Activated naive CD4-positive, alpha-beta T cell treated with anti-CD3 and anti-CD28 coated beads, Interleukin-2, amount 50 U/mL, for 24 hours (primary cell): Measurements from ENCODE around the gene PEX5L.
A peak's percentile ranks its signal among the peaks of the same experiment; 100 is the strongest.

ENCODE experiments used
- H3K27ac Mint-ChIP-seq: one replicate; pipeline ENCODE4 v1.8.0; 2021; ENCODE audit warnings: mild to moderate bottlenecking, mixed read lengths
- H3K27me3 Mint-ChIP-seq: one replicate; pipeline ENCODE4 v1.8.0; 2021; ENCODE audit warnings: mixed read lengths
- H3K36me3 Mint-ChIP-seq: one replicate; pipeline ENCODE4 v1.8.0; 2021; ENCODE audit warnings: mixed read lengths
- H3K4me1 Mint-ChIP-seq: one replicate; pipeline ENCODE4 v1.8.0; 2021; ENCODE audit warnings: mixed read lengths
- H3K4me3 Mint-ChIP-seq: one replicate; pipeline ENCODE4 v1.8.0; 2021; ENCODE audit warnings: mild to moderate bottlenecking, mixed read lengths
- H3K9me3 Mint-ChIP-seq: one replicate; pipeline ENCODE4 v1.8.0; 2021; ENCODE audit warnings: mixed read lengths

PEX5L gene

DNA sequence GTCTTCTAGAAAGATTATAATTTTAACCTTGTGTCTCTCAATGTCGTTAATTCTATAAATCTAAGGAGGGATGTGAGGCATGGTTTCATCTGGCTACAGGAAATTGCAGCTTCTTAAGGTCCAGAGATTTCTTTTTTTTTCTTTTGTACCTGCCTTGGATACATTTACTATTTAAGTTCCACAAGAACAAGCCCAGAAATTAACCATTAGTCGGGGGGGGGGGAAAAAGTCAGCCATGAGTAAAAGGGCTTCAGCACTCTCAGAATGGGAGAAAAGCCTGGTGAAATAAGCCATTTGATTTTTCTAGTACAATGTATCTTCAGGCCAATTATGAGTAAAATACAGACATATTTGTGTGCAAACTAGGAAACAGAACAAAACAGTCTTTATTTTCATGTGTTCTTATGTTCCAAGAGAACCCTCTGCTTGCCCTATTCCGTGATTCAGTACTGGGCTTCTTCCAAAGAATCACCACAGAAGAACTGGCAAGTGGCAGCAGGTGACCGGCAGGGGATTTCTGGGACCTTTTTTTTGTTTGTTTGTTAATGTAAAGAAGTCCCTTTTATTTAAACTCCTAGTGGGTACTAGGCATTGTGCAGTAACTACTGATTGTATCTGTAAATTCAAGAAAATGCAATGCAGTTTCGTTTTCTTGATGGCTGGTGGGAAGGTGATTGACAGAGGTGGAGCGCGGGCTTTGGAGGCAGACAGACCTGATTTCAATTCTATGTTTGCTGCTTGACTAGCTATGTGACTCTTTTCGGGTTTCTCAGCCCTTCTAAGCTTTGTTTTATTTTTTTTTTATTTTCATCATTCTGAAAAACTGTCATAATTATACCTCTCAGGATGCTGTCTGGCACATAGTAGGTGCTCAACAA is 82.5 kb downstream of the PEX5L start:
- H3K36me3 Mint-ChIP-seq = no peaks in the 10 kb centered on the region
- no peak overlapping the region for H3K27ac Mint-ChIP-seq
- H3K9me3 Mint-ChIP-seq = no peaks in the 10 kb centered on the region
- H3K27me3 Mint-ChIP-seq = peaks cover 22% of the 10 kb centered on the region
- no peak overlapping the region for H3K4me3 Mint-ChIP-seq
- H3K4me1 Mint-ChIP-seq = no peaks in the 10 kb centered on the region

- Mint-ChIP-seq H3K36me3 (no peaks in the 10 kb centered on the region), H3K4me1 (no peaks in the 10 kb centered on the region), H3K27me3 (peaks cover 13% of the 10 kb centered on the region)
Observed at GRCh38 chr3:179950840-179951239, 85.9 kb downstream of the PEX5L start.

GRCh38 chr3:179949869-179950268 is 86.9 kb downstream of the PEX5L start:
- Mint-ChIP-seq H3K36me3 (no peaks in the 10 kb centered on the region), H3K4me3 (no peak overlapping the region), H3K27me3 (peaks cover 12% of the 10 kb centered on the region)

More at GRCh38 chr3:179950840-179951239, 85.9 kb downstream of the PEX5L start:
- H3K4me3 Mint-ChIP-seq = no peak overlapping the region
- no peaks in the 10 kb centered on the region for H3K9me3 Mint-ChIP-seq
- no peak overlapping the region for H3K27ac Mint-ChIP-seq

GRCh38 chr3:179949412-179949811 is 87.3 kb downstream of the PEX5L start:
- no peak overlapping the region for H3K27ac Mint-ChIP-seq
- H3K9me3 Mint-ChIP-seq = no peaks in the 10 kb centered on the region
- H3K27me3 Mint-ChIP-seq = peaks cover 12% of the 10 kb centered on the region
- no peaks in the 10 kb centered on the region for H3K36me3 Mint-ChIP-seq
- H3K4me3 Mint-ChIP-seq = no peak overlapping the region
- no peaks in the 10 kb centered on the region for H3K4me1 Mint-ChIP-seq

More at GRCh38 chr3:179949869-179950268, 86.9 kb downstream of the PEX5L start:
- H3K27ac Mint-ChIP-seq = no peak overlapping the region
- H3K4me1 Mint-ChIP-seq = no peaks in the 10 kb centered on the region
- no peaks in the 10 kb centered on the region for H3K9me3 Mint-ChIP-seq

DNA sequence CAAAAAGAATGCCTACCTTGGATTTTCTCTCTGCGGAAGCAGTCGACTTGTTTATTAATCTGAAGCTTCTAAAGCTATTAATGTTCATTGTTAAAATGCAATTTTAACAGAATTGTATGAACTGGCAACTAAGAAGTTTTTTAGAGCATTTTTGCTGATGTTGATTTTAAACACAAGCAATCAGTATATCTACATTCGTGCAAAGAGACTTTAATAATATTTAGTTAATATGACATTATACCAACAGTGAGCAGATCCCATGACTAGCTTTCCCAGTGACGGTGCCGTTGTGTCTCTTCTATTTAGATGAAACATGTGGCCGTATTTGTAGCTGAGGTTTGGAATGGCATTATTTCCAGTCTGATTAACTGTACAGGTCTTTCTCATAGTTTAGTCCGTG is 88.0 kb downstream of the PEX5L start:
- H3K4me3 Mint-ChIP-seq = no peak overlapping the region
- H3K27ac Mint-ChIP-seq = no peak overlapping the region
- H3K27me3 Mint-ChIP-seq = peaks cover 12% of the 10 kb centered on the region
- H3K36me3 Mint-ChIP-seq = no peaks in the 10 kb centered on the region
- no peaks in the 10 kb centered on the region for H3K9me3 Mint-ChIP-seq
- H3K4me1 Mint-ChIP-seq = no peaks in the 10 kb centered on the region

DNA sequence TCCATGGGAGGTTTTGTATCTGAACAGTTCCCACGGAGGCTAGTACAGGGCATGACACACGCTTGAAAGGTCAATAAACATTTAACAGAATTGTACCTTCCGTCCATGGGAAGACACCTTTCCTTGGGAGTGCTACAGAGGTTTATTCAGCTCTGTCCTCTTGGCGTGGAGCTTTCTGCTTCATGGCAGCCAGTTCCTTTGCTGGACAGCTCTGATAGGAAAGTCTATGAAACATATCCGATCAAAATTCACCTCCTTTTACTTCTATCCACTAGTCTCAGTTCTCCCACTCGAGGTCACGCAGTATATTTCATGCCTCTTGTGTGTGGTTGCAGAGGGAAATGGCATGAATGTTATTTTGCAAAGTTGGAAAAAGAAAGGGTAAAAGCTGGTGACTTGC is 91.2 kb downstream of the PEX5L start:
- peaks cover 4% of the 10 kb centered on the region for H3K27me3 Mint-ChIP-seq
- H3K36me3 Mint-ChIP-seq = no peaks in the 10 kb centered on the region
- no peak overlapping the region for H3K27ac Mint-ChIP-seq
- no peak overlapping the region for H3K4me3 Mint-ChIP-seq
- no peaks in the 10 kb centered on the region for H3K4me1 Mint-ChIP-seq
- no peaks in the 10 kb centered on the region for H3K9me3 Mint-ChIP-seq

- H3K27ac Mint-ChIP-seq = no peak overlapping the region
- H3K36me3 Mint-ChIP-seq = no peaks in the 10 kb centered on the region
- H3K4me1 Mint-ChIP-seq = no peaks in the 10 kb centered on the region
- H3K27me3 Mint-ChIP-seq = peaks cover 2% of the 10 kb centered on the region
- H3K9me3 Mint-ChIP-seq = no peaks in the 10 kb centered on the region
- no peak overlapping the region for H3K4me3 Mint-ChIP-seq
Observed at GRCh38 chr3:179943117-179943880, 93.4 kb downstream of the PEX5L start.

GRCh38 chr3:179942553-179943075 is 94.1 kb downstream of the PEX5L start:
- H3K4me3 Mint-ChIP-seq = peak overlapping the region; percentile 15
- H3K27ac Mint-ChIP-seq = no peak overlapping the region
- H3K9me3 Mint-ChIP-seq = peaks cover 4% of the 10 kb centered on the region
- H3K4me1 Mint-ChIP-seq = no peaks in the 10 kb centered on the region
- no peaks in the 10 kb centered on the region for H3K36me3 Mint-ChIP-seq
- H3K27me3 Mint-ChIP-seq = peaks cover 5% of the 10 kb centered on the region

- no peaks in the 10 kb centered on the region for H3K4me1 Mint-ChIP-seq
- peaks cover 6% of the 10 kb centered on the region for H3K27me3 Mint-ChIP-seq
- peaks cover 4% of the 10 kb centered on the region for H3K9me3 Mint-ChIP-seq
- H3K27ac Mint-ChIP-seq = no peak overlapping the region
- H3K4me3 Mint-ChIP-seq = no peak overlapping the region
- H3K36me3 Mint-ChIP-seq = no peaks in the 10 kb centered on the region
Observed at GRCh38 chr3:179935710-179936109, 101.0 kb downstream of the PEX5L start.

- Mint-ChIP-seq H3K27me3 (peaks cover 7% of the 10 kb centered on the region), H3K4me1 (no peaks in the 10 kb centered on the region), H3K4me3 (no peak overlapping the region), H3K27ac (no peak overlapping the region), H3K36me3 (no peaks in the 10 kb centered on the region), H3K9me3 (peaks cover 4% of the 10 kb centered on the region)
Observed at GRCh38 chr3:179933914-179934313, 102.8 kb downstream of the PEX5L start.

GRCh38 chr3:179933080-179933479 is 103.7 kb downstream of the PEX5L start:
- H3K4me1 Mint-ChIP-seq = no peaks in the 10 kb centered on the region
- peaks cover 4% of the 10 kb centered on the region for H3K9me3 Mint-ChIP-seq
- no peak overlapping the region for H3K27ac Mint-ChIP-seq
- no peak overlapping the region for H3K4me3 Mint-ChIP-seq
- H3K36me3 Mint-ChIP-seq = no peaks in the 10 kb centered on the region
- H3K27me3 Mint-ChIP-seq = peaks cover 7% of the 10 kb centered on the region

DNA sequence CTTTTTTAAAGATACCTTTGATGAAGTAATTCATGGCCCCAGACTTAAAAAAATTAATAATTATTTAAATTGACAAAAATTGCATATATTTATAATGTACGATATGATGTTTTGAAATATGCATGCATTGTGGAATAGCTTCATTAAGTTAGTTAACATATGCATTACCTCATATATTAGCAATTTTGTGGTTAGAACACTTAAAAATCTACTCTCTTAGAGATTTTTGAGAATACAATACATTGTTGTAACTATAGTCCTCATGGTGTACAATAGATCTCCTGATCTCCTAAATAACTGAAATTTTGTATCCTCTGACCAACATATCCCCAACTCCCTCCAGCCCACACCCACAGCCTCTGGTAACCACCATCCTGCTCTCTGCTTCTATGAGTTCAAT is 104.1 kb downstream of the PEX5L start:
- H3K9me3 Mint-ChIP-seq = peaks cover under 1% of the 10 kb centered on the region
- H3K27me3 Mint-ChIP-seq = peaks cover 5% of the 10 kb centered on the region
- no peaks in the 10 kb centered on the region for H3K36me3 Mint-ChIP-seq
- no peaks in the 10 kb centered on the region for H3K4me1 Mint-ChIP-seq
- H3K4me3 Mint-ChIP-seq = no peak overlapping the region
- H3K27ac Mint-ChIP-seq = no peak overlapping the region

GRCh38 chr3:179929091-179929529 is 107.6 kb downstream of the PEX5L start:
- Mint-ChIP-seq H3K27me3 (peaks cover 6% of the 10 kb centered on the region), H3K9me3 (no peaks in the 10 kb centered on the region), H3K27ac (no peak overlapping the region), H3K4me3 (no peak overlapping the region), H3K4me1 (no peaks in the 10 kb centered on the region), H3K36me3 (no peaks in the 10 kb centered on the region)

DNA sequence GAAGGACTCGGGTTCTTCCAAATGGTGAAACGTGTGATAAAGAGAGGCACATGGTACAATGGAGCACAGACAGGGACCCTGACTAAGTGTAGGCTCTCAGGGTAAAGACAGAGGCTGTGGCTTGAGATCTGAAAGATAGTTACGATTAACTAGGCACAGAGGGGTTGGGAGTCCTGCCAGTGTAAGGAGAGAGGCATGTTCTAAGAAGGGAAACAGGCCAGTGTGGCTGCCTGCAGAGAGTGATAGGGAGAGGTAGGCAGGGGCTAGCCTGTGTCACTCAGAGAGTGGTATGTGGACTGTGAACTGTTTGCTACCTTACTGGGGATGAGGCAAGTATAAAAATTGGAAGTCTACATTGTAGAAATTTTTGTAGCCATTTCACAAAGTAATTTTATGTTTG is 109.5 kb downstream of the PEX5L start:
- H3K27me3 Mint-ChIP-seq = peaks cover 5% of the 10 kb centered on the region
- no peaks in the 10 kb centered on the region for H3K9me3 Mint-ChIP-seq
- H3K27ac Mint-ChIP-seq = no peak overlapping the region
- H3K4me1 Mint-ChIP-seq = no peaks in the 10 kb centered on the region
- H3K36me3 Mint-ChIP-seq = no peaks in the 10 kb centered on the region
- no peak overlapping the region for H3K4me3 Mint-ChIP-seq

GRCh38 chr3:179921951-179922350 is 114.8 kb downstream of the PEX5L start:
- no peaks in the 10 kb centered on the region for H3K36me3 Mint-ChIP-seq
- no peak overlapping the region for H3K4me3 Mint-ChIP-seq
- H3K27ac Mint-ChIP-seq = no peak overlapping the region
- H3K27me3 Mint-ChIP-seq = peaks cover 5% of the 10 kb centered on the region
- H3K4me1 Mint-ChIP-seq = no peaks in the 10 kb centered on the region
- H3K9me3 Mint-ChIP-seq = no peaks in the 10 kb centered on the region

DNA sequence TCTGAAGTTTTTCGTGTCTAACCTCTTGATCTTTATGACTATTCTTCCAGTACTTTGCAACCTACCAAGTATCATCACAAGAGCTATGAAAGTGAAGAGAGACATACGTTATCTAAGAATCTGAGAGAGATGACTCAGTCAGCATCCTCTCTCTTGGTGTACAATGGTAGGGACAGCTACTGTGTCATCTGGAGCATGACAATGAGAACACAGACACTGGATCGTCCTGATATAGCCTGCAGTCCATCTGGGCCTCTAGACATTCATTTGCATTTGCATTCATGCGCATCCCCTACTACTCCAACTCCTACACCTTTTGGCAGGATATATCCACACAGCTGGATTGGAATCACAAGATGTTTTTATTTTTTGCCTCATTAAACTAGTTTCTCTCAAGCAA is 115.2 kb downstream of the PEX5L start:
- Mint-ChIP-seq H3K27me3 (peaks cover 5% of the 10 kb centered on the region), H3K9me3 (no peaks in the 10 kb centered on the region), H3K27ac (peak overlapping the region; percentile 3), H3K4me3 (no peak overlapping the region), H3K4me1 (no peaks in the 10 kb centered on the region), H3K36me3 (no peaks in the 10 kb centered on the region)
